ENCODE measurements around the gene KDELR3. TPM values are rescaled to one million over a fixed set of nuclear protein-coding genes. Genes with fewer than 3 reads are reported as not detected.
A peak's percentile ranks its signal among the peaks of the same experiment; 100 is the strongest.

Gene KDELR3
- 1 to 10 TPM in 1 of 6 donors, under 1 TPM in 2, not detected in 3; 0.16 to 3.0 (median 0.31) TPM for polyA plus RNA-seq (ENCODE audit: low read depth in 6 of 6)

DNA sequence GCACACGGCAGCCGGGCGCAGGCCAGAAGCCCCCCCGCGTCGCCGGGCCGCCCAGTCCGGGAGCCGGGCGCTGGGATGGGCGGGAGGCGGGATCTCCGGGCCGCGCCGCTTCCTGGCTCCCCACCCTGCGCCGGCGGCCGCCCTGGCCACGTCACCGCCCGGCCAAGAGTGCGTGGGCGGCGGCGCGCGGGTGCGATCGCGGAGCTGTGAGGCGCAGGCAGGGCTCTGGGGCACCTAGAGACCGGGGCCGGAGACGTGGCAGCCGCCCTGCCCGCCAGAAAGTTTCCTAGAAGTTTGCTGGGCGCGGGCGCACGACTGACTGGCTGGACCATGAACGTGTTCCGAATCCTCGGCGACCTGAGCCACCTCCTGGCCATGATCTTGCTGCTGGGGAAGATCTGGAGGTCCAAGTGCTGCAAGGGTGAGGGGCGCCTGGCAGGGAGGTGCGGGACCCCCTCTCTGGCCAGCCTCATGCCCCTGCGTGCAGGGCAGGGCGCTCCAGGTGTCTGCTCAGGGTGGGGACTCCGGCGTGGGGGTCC is at the start of gene KDELR3:
TSS of gene KDELR3 (plus strand) at position 193 of the 539 bp plus-strand sequence. CDS start at position 331, 138 bp downstream.
- DNase-seq (peak; percentile 23), ATAC-seq (ENCODE audit: low read depth in 2 of 2) (peak; percentile 72 to 74)
- Mint-ChIP-seq H3K4me3 (peak within 1 kb of the TSS; percentile 49 to 90 (median 78)), H3K36me3 (no peaks in the 10 kb centered on the region), H3K27ac (peak within 1 kb of the TSS in 3 of 6 donors; percentile 26 to 81 (median 63)), H3K4me1 (peaks cover 10 to 22% (median 11%) of the 10 kb centered on the region in 3 donors), H3K9me3 (no peaks in the 10 kb centered on the region), H3K27me3 (peaks cover 25 to 71% (median 49%) of the 10 kb centered on the region in 3 donors)

DNA sequence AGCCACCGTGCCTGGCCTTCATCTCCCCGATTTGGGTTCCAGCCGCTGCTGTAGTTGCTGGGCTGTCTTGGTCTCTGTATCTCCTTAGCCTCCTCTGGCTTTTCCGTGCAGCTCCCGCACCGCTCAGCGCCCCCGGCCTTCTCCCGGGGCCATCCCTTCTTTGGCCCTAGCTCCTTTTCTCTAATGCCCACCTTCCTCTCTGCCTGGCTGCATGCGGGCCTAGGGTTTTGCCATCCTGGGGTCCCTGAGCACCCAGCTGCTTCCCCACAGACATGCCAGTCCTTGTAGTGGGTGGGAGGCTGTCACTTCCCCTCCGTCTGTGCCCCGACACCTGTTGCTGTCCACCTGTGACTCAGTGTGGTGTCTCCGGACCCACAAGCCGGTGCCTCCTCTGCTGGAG is 49.3 kb upstream of the KDELR3 start:
- no peak overlapping the region for H3K4me3 Mint-ChIP-seq
- H3K9me3 Mint-ChIP-seq = no peaks in the 10 kb centered on the region
- no peaks in the 10 kb centered on the region for H3K36me3 Mint-ChIP-seq
- H3K4me1 Mint-ChIP-seq = peaks cover 0 to 5% (median 3%) of the 10 kb centered on the region in 3 donors
- DNase-seq (no peak), ATAC-seq (ENCODE audit: low read depth in 2 of 2) (no peak)
- H3K27ac Mint-ChIP-seq = peak overlapping the region in 1 of 6 donors; percentile 32
- H3K27me3 Mint-ChIP-seq = peaks cover 0 to 16% (median 0%) of the 10 kb centered on the region in 3 donors

GRCh38 chr22:38419121-38419857 is 48.6 kb upstream of the KDELR3 start:
- Mint-ChIP-seq H3K4me3 (no peak overlapping the region), H3K36me3 (no peaks in the 10 kb centered on the region), H3K4me1 (peaks cover 0 to 5% (median 3%) of the 10 kb centered on the region in 3 donors), H3K9me3 (no peaks in the 10 kb centered on the region), H3K27me3 (peaks cover 0 to 16% (median 0%) of the 10 kb centered on the region in 3 donors), H3K27ac (no peak overlapping the region)
- DNase-seq = no peak
- no peak for ATAC-seq (ENCODE audit: low read depth in 2 of 2)

- H3K9me3 Mint-ChIP-seq = no peaks in the 10 kb centered on the region
- DNase-seq (no peak), ATAC-seq (ENCODE audit: low read depth in 2 of 2) (no peak)
- no peak overlapping the region for H3K27ac Mint-ChIP-seq
- H3K4me1 Mint-ChIP-seq = peaks cover 0 to 5% (median 3%) of the 10 kb centered on the region in 3 donors
- H3K27me3 Mint-ChIP-seq = peaks cover 0 to 16% (median 0%) of the 10 kb centered on the region in 3 donors
- no peaks in the 10 kb centered on the region for H3K36me3 Mint-ChIP-seq
- H3K4me3 Mint-ChIP-seq = no peak overlapping the region
Measured at GRCh38 chr22:38419858-38420160, 48.1 kb upstream of the KDELR3 start.

- H3K36me3 Mint-ChIP-seq = no peaks in the 10 kb centered on the region
- H3K27me3 Mint-ChIP-seq = peaks cover 0 to 16% (median 0%) of the 10 kb centered on the region in 3 donors
- H3K27ac Mint-ChIP-seq = peak overlapping the region in 1 of 6 donors; percentile 64
- no peaks in the 10 kb centered on the region for H3K9me3 Mint-ChIP-seq
- H3K4me3 Mint-ChIP-seq = no peak overlapping the region
- DNase-seq (no peak), ATAC-seq (ENCODE audit: low read depth in 2 of 2) (no peak)
- H3K4me1 Mint-ChIP-seq = peaks cover 0 to 5% (median 3%) of the 10 kb centered on the region in 3 donors
Measured at GRCh38 chr22:38420734-38421133, 47.2 kb upstream of the KDELR3 start.

DNA sequence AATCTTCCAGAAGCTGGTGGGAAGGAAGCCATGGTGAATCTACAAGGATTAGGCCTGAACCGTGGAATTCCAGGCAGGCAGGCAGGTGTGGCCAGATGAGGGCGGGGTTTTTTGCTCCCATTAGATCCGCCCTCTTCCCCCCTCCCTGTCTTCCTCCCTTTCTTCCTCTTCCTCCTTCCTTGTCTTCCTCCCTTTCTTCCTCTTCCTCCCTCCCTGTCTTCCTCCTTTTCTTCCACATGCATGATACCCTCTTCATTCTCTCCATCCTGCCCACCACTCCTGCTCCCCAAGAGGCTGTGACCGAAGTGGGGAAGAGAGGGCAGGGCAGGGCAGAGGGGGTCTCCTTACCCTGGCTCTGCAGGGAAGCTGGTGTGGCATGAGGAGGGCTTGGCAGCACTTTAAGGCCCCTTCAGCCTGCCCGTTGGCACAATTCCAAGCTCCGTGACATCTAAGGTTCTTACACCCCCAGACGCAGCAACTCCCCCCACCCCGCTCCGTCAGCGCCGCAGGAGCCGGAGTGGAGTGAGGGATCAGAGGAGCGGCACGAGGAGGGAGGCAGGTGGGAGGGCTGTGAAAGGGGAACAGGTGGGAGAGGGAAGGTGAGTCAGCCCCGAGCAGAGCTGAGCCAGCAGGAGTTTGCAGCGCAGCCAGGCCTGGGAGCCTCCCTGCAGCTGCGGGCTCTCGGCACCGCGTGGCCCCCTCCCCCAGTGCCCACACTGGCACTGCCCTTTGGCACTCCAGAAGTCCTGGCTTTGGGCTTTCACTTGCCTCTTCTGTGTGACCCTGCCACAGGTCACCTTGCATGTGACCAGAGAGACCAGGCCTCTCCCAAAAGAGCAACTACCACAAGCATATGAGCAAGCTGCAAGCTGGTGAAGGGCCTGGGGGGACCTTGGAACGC is 45.0 kb upstream of the KDELR3 start:
- no peaks in the 10 kb centered on the region for H3K36me3 Mint-ChIP-seq
- H3K27me3 Mint-ChIP-seq = peaks cover 0 to 16% (median 0%) of the 10 kb centered on the region in 3 donors
- no peaks in the 10 kb centered on the region for H3K9me3 Mint-ChIP-seq

DNA sequence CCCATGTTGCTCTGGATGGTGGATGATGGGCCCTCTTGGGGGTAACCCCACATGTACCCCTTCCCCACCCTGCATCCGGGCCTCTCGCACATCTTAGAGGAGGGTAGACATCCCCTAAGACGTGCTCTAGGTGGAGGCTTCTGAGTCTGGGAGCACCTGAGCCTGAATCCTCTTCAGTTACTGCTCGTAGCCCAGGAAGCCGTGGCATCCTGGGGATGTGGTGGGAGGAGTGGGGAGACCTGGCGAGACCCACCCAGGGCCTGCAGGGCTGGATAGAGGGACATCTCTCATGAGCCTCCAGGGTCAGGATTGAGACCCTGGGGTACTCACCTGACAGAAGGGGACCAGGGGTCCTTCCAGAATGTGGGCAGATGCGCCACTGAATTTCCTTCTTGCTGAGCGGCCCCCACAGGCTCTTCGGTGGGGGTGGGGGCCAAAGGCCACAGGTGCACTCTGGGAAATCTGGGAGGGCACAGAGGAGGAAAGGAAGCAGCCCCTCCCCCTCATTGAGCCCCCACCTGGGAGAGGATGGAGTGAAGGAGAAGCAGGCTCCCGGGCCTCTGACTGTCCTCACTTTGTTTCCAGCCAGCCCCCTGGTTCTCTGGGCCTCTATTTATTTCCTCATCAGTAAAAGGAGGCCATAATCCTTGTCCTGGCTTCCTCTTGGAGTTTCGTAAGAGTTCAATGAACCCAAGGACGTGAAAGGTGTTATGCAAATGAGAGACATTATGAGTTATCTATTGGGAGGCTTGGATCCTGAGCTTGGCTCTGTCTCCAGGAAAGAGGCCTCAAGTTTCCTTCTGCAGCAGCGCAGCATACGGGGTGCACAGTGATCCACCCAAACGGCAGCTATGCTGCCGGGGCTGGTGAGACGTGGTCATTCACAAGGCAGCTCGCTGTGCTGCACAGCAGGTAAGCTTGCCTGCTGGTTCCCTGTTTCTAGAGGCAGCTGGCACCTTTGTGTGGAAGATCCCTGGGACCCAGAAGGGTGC is 44.1 kb upstream of the KDELR3 start:
- Mint-ChIP-seq H3K4me3 (no peak overlapping the region), H3K27me3 (peaks cover 0 to 12% (median 0%) of the 10 kb centered on the region in 3 donors), H3K9me3 (no peaks in the 10 kb centered on the region), H3K27ac (no peak overlapping the region), H3K36me3 (no peaks in the 10 kb centered on the region), H3K4me1 (peaks cover 0 to 4% (median 0%) of the 10 kb centered on the region in 3 donors)
- no peak for ATAC-seq (ENCODE audit: low read depth in 2 of 2)
- no peak for DNase-seq

More for the DNA sequence above, 45.0 kb upstream of the KDELR3 start:
- H3K27ac Mint-ChIP-seq = no peak overlapping the region
- peaks cover 0 to 5% (median 3%) of the 10 kb centered on the region in 3 donors for H3K4me1 Mint-ChIP-seq
- no peak for ATAC-seq (ENCODE audit: low read depth in 2 of 2)
- H3K4me3 Mint-ChIP-seq = no peak overlapping the region
- DNase-seq = no peak

- no peaks in the 10 kb centered on the region for H3K9me3 Mint-ChIP-seq
- ATAC-seq (ENCODE audit: low read depth in 2 of 2) (no peak), DNase-seq (no peak)
- no peak overlapping the region for H3K4me3 Mint-ChIP-seq
- H3K36me3 Mint-ChIP-seq = no peaks in the 10 kb centered on the region
- H3K27me3 Mint-ChIP-seq = peaks cover 0 to 7% (median 0%) of the 10 kb centered on the region in 3 donors
- H3K27ac Mint-ChIP-seq = no peak overlapping the region
- no peaks in the 10 kb centered on the region for H3K4me1 Mint-ChIP-seq
Measured at GRCh38 chr22:38424525-38425080, 43.3 kb upstream of the KDELR3 start.

DNA sequence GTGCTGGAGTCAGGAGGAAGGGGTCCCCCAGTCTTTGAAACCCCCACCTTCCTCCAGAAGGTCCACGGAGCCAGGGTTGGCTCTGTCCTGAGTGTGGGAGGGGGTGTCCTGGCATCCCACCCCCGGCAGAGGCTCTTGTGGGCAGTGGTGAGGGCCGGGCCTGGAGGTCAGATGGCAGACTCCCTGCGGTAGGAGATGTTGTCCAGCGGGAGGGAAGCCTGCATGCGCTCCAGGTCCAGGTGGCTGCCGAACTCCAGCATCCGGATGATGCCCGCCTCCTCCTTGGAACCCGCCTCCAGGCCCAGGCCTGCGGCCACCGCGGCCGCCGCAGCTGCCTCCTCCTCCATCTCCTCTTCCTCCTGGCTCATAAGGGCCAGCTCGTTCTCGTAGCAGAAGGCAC is 41.3 kb upstream of the KDELR3 start:
- DNase-seq (no peak), ATAC-seq (ENCODE audit: low read depth in 2 of 2) (no peak)
- no peaks in the 10 kb centered on the region for H3K36me3 Mint-ChIP-seq
- H3K4me3 Mint-ChIP-seq = no peak overlapping the region
- H3K9me3 Mint-ChIP-seq = no peaks in the 10 kb centered on the region
- H3K4me1 Mint-ChIP-seq = no peaks in the 10 kb centered on the region
- H3K27me3 Mint-ChIP-seq = peaks cover 0 to 7% (median 0%) of the 10 kb centered on the region in 3 donors
- H3K27ac Mint-ChIP-seq = no peak overlapping the region

DNA sequence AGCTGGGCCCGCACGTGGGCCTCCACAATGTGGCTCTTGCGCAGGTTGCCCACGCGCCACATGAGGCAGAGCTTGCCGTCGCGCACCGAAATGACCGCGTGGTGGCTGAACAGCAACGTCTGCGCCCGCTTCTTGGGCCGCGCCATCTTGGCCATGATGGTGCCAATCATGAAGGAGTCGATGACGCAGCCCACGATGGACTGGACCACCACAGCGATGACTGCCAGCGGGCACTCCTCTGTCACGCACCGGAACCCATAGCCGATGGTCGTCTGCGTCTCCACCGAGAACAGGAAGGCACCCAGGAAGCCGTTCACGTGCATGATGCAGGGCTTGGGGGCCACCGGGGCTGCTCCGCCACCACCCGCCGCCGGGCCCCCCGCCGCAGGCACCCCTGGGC is 40.4 kb upstream of the KDELR3 start:
- ATAC-seq (ENCODE audit: low read depth in 2 of 2) (no peak), DNase-seq (no peak)
- Mint-ChIP-seq H3K27ac (no peak overlapping the region), H3K4me1 (no peaks in the 10 kb centered on the region), H3K4me3 (no peak overlapping the region), H3K36me3 (no peaks in the 10 kb centered on the region), H3K27me3 (peaks cover 0 to 5% (median 0%) of the 10 kb centered on the region in 3 donors), H3K9me3 (no peaks in the 10 kb centered on the region)

DNA sequence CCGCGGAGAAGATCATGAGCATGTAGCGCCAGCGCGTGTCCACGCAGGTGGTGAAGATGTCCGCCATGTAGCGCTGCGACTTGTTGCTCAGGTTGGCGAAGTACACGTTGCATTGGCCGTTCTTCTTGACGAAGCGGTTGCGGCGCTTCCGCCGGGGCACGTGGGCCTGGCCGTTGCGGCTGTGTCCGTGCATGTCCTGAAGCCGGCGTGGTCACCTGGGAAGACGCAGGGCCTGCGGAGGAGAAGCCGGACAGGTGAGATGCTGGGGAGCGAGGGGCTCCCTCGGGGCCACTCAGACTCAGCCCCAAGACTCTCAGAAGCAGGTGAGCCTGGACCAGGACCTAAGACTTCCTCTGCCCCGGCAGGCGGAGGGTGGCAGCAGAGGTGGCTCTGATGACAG is 40.0 kb upstream of the KDELR3 start:
- Mint-ChIP-seq H3K4me3 (no peak overlapping the region), H3K4me1 (no peaks in the 10 kb centered on the region), H3K36me3 (no peaks in the 10 kb centered on the region), H3K27me3 (peaks cover 0 to under 1% (median 0%) of the 10 kb centered on the region in 3 donors), H3K9me3 (no peaks in the 10 kb centered on the region), H3K27ac (no peak overlapping the region)
- no peak for DNase-seq
- no peak for ATAC-seq (ENCODE audit: low read depth in 2 of 2)

DNA sequence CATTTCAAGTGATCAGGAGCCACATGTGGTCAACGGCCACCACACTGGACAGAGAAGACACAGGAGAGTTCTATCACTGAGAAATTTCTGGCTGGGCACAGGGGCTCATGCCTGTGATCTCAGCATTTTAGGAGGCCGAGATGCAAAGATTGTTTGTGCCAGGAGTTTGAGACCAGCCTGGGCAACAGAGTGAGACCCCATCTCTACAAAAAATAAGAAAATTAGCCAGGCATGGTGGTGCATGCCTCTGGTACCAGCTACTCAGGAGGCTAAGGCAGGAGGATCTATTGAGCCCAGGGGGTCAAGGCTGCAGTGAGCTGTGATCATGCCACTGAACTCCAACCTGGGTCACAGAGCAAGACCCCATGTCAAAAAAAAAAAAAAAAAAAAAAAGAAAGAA is 39.2 kb upstream of the KDELR3 start:
- no peak for ATAC-seq (ENCODE audit: low read depth in 2 of 2)
- Mint-ChIP-seq H3K27me3 (peaks cover 0 to 3% (median 0%) of the 10 kb centered on the region in 3 donors), H3K4me3 (no peak overlapping the region), H3K4me1 (no peaks in the 10 kb centered on the region), H3K36me3 (no peaks in the 10 kb centered on the region), H3K9me3 (no peaks in the 10 kb centered on the region), H3K27ac (peak overlapping the region in 1 of 6 donors; percentile 89)
- DNase-seq = no peak

Measured in naive B cell (primary cell).